Measurements from ENCODE around the gene COMMD10.

DNA sequence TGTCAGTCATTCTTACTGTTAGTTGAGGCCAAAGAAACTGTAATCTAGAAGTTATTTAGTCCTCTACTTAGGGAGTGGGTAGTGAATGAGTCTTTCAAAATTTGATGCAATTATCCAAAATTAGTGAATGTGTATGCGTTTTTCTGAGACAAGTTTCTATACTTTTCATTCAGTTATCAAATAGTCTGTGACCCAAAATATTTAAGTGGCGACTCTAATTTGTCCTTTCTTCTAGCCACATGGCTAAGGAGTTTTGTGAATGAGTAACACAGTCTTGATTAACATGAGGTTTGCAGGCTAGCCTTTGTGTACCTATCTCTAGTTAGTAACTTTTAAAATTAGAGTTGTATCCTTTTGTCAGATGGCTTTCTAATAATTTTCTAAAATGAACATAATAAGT is 45.6 kb downstream of the COMMD10 start:
- TF ChIP-seq POLR2A (IDR thresholded peaks at IDR 0.05), result no peak
- TF ChIP-seq CTCF (IDR thresholded peaks at IDR 0.05 in 8 of 11, conservative IDR thresholded peaks at IDR 0.05 in 3 of 11), result no peak
